Frontal cortex (tissue), 4 donors: ENCODE measurements around the gene TDRD3. TPM values are rescaled to one million over a fixed set of nuclear protein-coding genes. Genes with fewer than 3 reads are reported as not detected.
A peak's percentile ranks its signal among the peaks of the same experiment; 100 is the strongest.
"Not testable (repeated sequence)": the region's sequence is repeated elsewhere in the genome, so short reads cannot be mapped to it uniquely, and the experiment has no call there.

Source experiments
- DNase-seq, 2 donors: peaks; one replicate each; pipeline ENCODE4 v3.0.0; 2012; ENCODE audit warnings: low spot score in 2 of 2
- FAIRE-seq: peaks from 2 replicates; lab custom pipeline; 2012; peaks lifted over from hg19 to GRCh38; lab: Jason Lieb, UNC
- total RNA-seq: library from RNA; depleted of rRNA; stranded (reverse); fragments of >200 nt; gene quantifications from one replicate; pipeline ENCODE4 v1.2.3, GENCODE V29; 2014
- donor health status: control.
- donor health status: control.
- donor health status: control.

TDRD3 gene
- total RNA-seq, 1 donor from 2014 or later = 63.6 TPM

DNA sequence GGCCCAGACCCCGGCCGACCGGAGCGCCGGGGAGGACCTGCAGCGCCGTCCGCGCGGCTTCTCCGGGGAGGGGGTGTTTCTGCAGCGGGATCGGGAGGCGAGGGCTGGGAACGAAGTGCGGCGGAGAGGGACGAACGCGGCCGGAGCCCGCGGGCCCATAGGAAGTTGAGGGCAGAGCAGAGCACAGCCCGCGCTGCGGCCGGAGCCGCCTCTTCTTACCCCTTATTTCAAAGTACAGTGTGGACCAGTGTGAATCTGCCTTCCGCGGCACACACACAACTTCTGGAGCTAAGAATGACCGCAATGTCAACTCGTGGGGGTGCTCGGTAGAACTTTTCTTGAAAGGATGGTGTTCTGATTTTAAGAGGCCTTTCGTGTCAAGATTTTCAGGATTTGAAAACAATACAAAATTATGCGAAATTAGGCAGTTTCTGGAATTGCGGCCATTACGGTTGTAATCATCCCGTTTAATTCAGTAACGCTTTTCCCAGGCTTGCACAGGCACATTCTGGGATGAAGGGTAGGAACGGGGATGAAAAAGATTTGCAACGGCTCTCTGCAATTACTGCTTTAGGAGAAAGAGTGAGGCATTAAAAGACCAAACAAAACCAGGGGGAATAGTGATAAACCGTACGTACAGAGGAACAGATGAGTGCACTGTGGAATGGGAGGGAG, 821 bp downstream of the TDRD3 start:
- DNase-seq (peak in 1 of 2 donors; percentile 20), FAIRE-seq (no peak)

DNA sequence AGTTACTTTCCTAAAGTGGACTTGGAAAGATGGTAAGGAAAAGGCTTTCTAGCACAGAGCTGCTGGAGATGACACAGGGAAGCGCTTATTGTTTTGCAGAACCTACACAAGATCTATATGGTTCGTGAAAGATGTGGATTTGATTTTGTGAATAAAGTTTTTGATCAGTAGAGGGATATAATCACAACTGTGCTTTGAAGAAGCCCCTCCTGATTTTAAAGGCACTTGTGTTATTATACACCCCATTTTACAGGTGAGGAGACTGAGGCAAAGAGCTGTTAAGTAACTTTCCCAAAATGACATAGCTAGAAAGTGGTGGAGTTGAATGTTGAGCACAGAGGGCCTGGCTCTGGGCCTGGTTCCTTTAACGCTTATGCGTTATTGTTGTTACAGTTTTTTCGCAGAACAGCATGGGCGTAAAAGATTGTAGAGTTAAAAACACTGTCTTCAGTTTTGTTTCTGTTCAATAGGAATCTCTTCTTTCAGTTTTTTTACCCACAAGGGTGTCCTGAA, 1.4 kb downstream of the TDRD3 start:
- FAIRE-seq (no peak), DNase-seq (no peak)

DNA sequence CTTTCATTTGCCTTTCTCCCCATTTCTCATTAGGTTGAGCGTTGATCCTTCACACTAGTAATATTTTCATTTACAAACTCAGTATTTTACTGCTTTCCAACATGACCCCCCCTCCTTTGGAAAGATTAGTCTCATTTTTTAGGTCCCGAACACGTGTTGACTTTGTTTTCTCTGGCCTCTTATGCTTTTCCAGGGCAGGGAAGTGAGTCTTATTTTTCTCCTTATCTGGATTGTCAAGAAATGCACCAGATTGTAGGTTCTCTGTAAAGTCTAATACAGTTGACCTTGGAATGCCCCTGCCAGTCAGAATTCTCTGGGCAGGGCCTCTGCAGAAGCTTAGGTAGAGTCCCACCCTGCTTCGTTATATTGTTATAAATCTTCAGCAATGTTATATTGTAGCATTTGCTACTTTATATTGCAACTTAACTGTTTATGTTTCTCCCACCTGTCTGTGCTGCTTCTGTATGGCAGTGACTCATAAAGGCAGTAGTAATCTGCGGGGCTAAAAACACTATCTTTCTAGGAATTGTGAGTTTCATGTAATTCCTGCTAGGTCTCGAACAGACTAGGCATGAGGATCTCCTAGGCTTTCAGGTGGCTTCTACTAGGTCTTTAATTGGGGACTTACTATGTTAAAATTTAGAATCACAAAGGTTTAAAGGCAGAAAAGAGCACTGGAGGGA, 2.0 kb downstream of the TDRD3 start:
- DNase-seq (no peak), FAIRE-seq (no peak)

DNA sequence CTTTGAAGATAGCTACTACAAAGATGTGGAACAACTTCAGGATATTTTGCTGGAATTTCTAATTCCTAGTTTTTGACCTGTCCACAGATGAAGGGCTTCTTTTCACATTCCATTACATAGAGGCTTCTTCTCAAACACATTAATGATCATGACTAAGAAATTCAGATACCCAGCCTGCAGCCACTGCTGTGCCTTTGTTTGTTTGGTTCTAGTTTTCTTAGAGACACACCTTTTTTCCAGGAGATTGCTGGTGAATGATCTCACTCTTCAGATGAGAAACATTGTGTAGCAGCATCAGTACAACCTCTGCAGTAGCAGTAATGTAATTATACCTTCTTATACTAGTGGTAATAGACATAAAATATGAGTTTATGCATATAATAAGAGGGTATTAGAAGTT, 5.0 kb downstream of the TDRD3 start:
- DNase-seq (no peak), FAIRE-seq (no peak)

DNA sequence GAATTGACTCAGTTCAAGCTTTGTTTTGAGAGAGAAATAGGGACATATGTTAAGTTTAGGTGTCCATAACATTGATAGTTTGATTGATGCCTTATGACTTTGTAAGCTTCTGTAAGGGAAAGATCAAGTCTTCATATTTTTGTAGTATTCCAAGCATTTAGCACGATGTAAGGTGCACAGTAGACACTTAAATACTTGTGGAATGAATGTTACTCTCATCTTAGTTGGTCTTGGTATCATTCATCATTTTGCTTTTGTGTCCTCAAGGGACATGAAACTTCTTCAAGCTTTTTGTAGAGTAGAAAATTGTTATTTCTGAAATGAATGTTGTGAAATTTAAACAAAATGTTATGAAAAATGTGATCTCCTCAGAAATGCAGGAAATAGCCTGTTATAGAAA, 10.1 kb downstream of the TDRD3 start:
- FAIRE-seq (no peak), DNase-seq (no peak)

DNA sequence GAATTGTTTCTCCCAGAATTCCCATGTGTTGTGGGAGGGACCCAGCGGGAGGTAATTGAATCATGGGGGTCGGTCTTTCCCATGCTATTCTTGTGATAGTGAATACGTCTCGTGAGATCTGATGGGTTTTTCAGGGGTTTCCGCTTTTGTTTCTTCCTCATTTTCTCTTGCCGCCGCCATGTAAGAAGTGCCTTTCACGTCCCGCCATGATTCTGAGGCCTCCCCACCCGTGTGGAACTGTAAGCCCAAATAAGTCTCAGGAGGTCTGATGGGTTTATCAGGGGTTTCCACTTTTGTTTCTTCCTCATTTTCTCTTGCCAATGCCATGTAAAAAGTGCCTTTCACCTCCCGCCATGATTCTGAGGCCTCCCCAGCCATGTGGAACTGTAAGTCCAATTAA, 10.8 kb downstream of the TDRD3 start:
- DNase-seq, FAIRE-seq: not testable (repeated sequence)

DNA sequence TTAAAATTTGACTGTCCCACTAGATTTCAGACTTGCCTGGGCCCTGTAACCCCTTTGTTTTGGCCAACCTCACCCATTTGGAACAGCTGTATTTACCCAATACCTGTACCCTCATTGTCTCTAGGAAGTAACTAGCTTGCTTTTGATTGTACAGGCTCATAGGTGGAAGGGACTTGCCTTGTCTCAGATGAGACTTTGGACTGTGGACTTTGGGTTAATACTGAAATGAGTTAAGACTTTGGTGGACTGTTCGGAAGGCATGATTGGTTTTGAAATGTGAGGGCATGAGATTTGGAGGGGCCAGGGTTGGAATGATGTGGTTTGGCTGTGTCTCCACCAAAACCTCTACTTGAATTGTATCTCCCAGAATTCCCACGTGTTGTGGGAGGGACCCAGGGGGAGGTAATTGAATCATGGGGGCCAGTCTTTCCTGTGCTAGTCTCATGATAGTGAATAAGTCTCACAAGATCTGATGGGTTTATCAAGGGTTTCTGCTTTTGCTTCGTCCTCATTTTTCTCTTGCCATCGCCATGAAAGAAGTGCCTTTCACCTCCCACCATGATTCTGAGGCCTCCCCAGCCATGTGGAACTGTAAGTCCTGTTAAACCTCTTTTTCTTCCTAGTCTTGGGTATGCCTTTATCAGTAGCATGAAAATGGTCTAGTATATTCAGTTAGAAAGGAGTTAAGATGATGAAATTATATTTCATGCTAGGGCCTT, 12.7 kb downstream of the TDRD3 start:
- not testable (repeated sequence) for FAIRE-seq, DNase-seq

DNA sequence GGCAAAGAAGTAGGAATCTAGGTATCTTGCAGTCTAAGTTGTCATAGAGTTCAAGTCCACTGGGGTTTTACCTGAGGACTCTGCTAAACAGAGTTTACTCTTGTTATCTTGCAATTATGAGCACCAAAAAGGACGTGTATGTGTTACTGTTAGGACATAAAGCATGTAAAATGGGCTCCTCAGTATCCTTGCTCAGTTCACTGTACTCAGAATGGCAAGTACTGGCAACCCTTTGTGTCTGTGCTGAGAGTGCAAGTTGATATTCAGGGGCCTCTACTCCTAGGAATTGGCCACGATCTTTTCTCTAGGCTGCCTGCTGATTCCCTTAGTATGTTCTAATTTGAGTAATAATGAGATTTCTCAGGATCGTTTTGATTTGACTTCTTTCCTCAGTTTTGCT, 13.3 kb downstream of the TDRD3 start:
- FAIRE-seq = no peak
- DNase-seq = no peak

DNA sequence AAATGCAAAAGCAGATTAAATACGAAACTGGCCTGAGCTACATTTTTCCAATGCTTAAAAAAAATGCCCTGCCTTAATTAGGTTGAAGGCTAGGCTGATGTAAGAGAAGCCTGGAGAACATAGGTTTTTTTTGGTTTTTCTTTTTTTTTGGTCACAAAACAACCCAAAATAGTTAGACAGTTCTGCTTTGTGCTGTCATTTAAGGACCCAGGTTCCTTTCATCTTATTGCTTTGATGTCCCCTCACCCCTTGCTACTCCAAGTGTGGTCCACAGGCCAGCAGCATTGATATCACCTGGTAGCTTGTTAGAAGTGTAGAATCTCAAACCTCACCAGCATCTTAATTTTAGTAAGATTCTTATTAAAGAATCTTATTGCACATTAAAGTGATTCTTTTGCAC, 14.4 kb downstream of the TDRD3 start:
- FAIRE-seq (no peak), DNase-seq (no peak)

DNA sequence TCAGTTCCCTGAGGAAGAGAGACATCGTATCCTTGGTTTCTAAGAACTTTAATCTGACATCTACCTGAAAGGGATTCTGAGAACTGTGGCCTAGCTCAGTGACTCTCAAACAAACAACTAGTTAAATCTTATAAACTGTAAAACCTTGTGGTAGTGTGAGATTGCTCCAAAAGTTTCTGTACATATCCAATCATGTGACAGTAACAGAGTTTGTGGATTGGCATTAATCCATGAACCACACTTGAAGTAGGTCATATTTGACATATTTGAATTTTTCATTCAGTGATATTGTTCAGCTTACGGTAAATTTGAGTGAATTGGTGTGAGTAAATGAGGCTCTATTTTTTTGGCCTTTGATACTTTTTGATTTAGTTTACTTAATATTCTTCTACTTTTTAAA, 15.0 kb downstream of the TDRD3 start:
- FAIRE-seq = no peak
- no peak for DNase-seq

DNA sequence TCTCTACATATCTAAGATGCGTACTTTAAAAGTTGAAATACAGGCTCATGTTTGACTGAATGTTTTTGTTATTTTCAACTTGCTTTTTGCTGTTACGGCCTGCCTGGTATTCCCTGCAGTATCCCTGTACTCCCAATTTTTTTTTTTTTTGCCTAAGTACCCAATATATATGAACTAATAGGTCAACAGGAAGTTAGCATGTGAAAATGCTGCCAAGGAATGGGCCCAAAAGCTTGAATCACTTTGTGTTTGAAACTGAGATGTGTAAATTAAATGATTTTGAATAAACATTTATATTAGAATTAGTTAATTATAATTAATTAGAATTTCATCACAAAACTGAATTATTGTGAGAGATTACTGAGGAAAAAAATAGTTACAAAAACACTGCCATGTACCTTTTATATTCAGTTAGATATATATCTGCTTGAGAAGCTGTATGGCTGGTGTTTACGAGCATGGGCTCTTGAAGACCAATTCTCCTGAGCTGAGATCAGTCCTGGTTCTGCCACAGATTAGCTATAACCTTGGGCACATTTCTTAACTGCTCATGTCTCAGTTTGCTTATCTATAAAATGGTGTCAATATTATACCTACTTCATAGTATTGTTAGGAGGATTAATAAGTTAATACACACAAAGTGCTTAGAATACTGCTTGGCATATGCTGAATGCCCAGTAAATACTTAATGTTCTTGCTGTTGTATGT, 16.0 kb downstream of the TDRD3 start:
- FAIRE-seq (no peak), DNase-seq (no peak)

DNA sequence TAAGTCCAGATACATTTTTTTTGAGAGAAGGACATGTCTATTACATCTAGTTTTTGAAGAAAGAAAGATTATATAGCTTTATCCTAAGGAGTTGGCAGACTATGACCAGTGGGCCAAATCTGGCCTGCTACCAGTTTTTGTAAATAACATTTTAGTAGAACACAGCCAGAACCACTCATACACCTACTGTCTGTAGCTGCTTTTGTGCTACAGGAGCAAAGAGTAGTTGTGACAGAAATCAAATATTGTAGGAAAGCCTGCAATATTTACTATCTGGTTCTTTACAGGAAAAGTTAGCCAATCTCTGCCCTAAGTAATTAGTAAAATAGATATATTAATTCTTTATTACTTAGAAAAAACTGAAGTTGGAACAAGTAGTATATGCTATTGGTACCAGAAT, 17.2 kb downstream of the TDRD3 start:
- DNase-seq (no peak), FAIRE-seq (no peak)

DNA sequence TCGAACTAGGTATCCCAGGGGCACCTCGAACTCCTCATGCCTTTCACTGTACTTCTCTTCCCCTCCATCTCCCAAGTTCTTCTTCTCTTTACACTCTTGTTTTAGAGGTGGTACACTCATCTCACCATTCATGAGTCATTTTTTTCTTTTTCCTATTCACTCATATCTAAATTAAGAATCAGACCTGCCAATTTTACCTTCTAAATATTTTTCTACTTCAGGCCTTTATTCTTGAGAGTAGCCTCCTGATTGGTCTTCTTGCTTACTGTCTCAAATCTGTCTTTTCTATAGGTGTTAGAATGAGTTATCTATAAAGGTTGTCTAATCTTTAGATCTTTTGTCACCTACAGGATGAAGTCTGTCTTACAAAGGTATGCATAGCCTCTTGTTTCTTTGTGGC, 20.7 kb downstream of the TDRD3 start:
- no peak for FAIRE-seq
- DNase-seq = no peak

DNA sequence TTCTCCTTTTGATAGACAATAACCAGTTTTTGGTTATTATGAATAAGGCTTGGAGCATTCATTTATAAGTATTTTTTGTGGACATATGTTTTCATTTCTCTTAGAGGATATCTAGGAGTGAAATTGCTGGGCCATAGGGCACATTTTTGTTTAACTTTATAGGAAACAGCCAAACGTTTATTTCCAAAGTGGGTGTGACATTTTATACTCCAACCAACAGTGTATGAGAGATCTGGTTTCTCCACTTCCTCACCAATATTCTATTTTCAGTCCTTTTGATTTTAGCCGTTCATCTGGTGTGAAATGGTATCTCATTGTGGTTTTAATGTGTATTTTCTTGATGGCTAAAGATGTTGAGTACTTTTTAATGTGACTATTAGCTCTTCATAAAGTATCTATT, 21.9 kb downstream of the TDRD3 start:
- DNase-seq (no peak), FAIRE-seq (no peak)

DNA sequence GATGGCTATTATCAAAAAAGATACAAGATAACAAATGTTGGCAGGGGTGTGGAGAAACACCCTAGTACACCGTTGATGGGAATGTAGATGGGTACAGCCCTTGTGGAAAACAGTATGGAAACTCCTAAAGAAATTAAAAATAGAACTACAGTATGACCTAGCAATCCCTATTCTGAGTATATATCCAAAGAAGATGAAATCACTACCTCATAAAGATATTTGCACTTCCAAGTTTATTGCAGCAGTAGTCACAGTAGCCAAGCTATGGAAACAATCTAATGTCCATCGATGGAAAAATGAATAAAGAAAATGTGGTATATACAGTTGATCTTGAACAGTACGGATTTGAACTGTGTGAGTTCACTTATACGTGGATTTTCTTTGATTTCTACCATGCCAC, 28.3 kb downstream of the TDRD3 start:
- no peak for FAIRE-seq
- DNase-seq = no peak

DNA sequence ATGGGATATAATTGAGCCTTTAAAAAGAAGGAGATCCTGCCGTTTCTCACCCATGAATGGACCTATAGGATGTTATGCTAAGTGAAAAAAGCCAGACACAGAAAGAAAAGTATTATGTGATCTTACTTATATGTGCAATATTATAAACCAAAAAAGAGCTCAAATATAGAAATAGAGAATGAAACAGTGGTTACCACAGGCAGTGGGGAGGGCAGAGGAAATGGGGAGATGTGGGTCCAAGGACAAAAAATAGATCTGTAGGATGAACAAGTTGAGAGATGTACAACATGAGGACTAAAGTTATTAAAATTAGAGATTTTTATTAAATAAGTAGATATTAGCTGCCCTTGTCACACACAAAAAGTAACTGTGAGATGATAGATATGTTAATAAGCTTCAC, 29.1 kb downstream of the TDRD3 start:
- no peak for FAIRE-seq
- no peak for DNase-seq

DNA sequence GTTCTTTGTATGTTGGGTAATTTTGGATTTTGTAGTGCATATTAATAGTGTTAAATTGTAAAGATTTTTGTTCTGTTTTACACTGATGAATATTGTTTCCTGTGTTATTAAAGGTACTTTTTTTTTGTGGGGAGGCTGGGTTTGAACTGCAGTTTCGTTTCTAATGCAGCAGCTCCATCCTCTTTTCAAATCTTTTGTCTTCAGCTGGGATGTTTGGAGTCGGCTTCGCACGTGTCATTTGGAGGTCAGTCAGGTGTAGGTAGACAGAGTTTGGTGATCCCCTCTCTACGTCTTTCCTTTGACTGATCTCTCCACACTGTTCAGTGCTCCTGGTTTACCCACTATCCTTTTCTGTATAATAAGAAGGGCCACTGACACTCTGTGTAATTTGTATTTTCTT, 30.3 kb downstream of the TDRD3 start:
- FAIRE-seq = no peak

DNA sequence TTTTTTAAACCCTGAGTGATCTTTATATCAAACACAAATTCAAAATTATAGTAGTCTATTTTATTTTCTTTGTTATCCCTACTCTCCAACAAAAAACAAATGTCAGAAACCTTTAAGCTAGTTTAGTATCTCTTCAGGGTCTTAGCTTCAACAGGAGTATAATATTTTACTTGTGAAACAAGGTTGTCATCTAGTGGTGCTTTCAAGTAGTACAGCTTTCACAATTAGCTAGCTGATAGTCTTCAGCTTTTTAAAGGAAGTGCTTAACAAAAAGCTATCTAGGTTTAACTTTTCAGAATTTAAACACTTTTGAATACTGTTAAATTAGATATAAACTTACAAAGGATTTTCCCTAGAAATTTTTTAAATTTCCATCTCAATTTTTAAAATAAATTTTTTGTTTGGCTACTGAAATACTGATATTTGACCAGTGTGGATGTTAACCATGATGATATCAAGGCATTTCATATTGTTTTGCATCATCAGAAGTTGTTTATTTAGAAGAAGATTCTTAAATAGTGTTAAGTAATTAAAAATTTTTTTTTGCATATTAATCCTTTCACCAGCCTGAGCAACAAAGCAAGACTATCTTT, 34.2 kb downstream of the TDRD3 start:
- DNase-seq (peak in 1 of 2 donors; percentile 18), FAIRE-seq (peak; percentile 98)

More for the DNA sequence above, 30.3 kb downstream of the TDRD3 start:
- DNase-seq = no peak

DNA sequence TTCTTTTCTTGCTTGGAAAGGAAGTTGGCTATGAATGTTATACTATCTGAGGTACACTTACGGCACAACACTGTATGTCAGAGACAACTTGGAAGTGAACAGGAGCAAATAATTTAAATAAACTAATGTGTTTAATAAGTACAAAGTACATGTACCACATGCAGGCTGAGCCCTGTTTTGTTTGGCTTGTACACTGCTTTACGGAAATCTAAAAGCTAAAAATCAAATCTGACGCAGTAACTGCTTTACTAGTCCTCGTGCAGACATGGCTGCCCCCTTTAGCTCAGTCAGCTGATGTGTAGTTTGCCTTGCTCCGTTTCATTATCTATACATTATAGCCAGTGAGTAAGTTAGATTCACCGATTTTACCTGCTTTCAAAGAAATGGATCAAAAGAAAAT, 36.5 kb downstream of the TDRD3 start:
- FAIRE-seq = no peak
- no peak for DNase-seq

DNA sequence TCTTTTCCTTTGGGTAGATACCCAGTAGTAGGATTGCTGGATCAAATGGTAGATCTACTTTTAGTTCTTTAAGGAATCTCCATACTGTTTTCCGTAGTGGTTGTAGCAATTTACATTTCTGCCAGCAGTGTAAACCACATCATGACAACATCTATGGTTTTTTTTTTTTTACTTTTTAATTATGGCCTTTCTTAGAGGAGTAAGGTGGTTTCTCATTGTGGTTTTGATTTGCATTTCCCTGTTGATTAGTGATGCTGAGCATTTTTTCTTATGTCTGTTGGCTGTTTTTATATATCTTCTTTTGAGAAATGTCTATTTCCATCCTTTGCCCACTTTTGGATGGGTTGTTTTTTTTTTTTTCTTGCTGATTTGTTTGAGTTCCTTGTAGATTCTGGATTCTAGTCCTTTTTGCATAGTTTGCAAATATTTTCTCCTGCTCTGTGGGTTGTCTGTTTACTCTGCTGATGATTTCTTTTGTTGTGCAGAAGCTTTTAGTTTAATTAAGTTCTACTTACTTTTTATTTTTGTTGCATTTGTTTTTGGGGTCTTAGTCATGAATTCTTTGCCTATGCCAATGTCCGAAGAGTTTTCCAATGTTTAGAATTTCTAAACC, 38.8 kb downstream of the TDRD3 start:
- DNase-seq (no peak), FAIRE-seq (no peak)
